HG03565 (cell line): ENCODE data around the gene PLXNA1.

ENCODE experiments used
- ATAC-seq: cut with Tn5 transposase; IDR thresholded peaks from one replicate; pipeline ENCODE4 v1.9.1; 2021; ENCODE audit warnings: mild to moderate bottlenecking, moderate library complexity; ENCODE audit not compliant: unreplicated experiment

The PLXNA1 gene

DNA sequence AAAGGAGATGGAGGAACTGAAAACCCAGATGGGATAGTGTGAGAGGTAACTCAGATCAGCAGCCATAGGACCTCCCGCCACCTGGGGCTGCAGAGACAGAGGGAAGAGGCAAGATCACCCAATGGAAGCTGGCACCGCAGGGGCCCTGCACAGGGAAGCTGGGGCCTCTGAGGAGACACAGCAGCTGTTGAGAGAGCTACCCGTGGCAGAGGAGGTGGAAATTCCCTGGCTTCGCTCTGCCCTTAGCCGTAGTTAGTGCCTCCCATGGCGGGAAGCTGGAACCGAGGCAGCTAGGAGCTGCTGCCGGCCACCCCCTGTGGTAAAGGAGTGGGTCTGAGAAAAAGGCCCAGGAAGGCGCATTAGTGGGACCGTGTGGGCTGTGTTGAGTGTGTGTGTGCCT, 18.0 kb upstream of the PLXNA1 start:
- ATAC-seq = no peak

DNA sequence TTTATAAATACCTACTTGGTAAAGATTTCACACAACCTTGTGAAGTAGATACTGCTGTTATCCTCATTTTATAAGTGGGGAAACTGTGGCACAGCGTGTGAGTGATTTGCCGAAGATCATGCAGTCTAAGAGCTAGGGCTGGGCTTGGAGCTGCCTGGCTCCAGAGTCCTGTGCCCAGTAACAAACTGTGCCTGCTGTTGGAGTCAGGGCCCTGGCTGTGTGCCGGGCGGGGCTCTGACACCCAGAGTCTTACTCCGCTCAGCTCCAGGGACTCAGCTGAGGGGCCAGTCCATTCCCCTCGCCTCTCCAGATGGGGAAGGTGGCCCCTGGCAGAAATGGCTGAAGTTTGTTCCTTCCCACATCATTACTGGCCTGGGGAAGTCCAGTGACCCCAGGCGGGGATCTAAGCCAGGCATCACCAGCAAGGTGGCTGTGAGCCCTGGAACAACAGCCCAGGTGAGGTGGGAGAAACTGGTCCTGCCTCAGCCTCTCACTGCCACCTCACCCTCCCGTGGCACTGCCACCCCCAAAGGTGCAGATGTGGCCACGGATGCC, 17.3 kb upstream of the PLXNA1 start:
- no peak for ATAC-seq

DNA sequence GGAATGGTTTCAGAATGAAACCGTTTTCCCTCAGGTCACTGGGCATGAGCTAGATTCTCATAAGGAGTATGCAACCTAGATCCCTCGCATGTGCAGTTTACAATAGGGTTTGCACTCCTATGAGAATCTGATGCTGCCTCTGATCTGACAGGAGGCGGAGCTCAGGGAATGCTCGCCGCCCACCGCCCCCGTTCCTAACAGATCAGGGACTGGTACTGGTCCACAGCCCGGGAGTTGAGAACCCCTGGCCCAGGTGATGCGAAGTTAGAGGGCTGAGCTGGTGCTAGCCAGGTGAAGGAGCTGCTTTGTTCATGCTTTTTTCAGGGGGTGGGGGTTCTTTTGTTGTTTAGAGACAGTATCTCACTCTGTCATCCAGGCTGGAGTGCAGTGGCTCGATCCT, 15.5 kb upstream of the PLXNA1 start:
- no peak for ATAC-seq

DNA sequence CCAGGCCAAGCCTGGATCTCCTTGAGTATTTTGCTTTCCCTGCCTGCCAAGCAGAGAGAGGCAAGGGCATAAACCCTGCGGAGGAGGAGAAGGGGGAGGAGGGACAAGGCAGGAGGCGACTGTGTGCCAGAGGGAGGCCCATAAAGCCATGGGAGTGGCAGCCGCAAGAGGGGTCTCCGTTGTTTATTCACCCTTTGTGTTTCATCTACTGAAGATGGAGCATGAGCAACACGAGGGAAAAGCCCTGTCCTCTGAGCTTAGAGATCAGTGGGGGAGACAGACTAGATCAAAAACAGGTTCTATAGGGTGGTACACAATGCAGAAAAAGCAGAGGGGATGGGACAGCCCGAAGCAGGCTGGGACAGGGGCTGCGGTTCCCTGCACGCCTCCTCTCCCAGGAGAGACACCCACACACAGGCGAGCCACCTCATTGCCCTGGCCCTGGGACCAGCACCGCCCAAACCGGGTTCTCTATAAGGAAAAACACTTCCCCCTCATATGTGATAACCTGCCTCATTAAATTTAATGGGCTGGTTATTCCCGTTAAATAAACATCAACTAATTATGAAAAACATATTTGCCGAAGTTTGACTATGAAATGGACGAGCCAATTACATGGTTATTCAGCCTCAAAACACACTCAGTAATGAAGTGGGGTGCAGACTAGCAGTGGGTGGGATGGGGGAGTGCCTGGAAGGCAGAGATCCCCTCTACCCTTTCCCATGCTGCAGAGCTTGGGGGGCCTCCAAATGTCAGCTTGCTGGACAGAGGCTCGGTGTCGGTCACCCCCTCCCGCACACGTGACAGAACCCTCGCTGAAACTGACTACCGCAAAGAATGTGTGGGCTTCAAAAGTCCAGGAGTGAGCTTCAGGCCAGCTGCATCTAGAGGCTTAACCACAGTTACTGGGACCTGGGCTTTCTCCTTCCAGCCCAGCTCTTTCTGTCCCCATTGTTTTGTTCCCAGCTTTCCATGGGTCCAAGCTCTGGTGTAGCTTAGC, 14.2 kb upstream of the PLXNA1 start:
- no peak for ATAC-seq

DNA sequence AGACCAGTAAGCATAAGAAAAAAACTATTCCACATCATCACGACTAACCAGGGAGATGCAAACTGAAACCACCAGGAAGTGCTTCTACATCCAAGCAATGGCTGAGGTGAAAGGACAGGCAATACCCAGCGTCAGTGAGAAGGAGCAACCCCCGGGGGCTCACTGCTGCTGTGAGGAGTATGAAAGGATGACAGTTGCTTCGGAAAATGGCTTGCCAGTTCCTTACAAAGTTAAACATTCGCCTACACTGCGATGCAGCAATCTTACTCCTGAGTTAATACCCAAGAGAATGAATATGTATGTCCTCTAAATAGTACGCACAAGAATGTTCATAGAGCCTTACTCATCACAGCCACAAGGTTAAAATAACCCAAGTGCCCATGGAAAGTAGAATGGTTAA, 13.3 kb upstream of the PLXNA1 start:
- no peak for ATAC-seq

DNA sequence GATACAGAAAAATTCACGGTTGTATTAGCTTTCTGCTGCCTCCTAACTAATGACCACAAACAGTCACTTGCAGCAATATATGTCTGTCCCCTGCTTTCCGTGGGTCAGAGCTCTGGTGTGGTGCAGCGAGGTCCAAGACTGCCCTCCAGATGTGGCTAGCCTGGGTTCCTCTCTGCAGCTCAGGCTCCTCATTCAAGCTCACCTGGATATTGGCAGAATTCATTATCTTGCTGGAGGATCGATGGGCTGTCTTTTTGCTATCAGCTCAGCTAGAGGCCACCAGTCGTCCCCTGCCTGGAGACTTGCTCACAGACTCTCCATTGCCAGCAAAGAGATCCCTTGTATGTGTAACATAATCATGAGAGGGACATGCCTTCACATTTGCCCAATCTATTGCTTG, 12.8 kb upstream of the PLXNA1 start:
- no peak for ATAC-seq

GRCh38 chr3:126970921-126971320, 12.0 kb upstream of the PLXNA1 start:
- ATAC-seq = no peak

GRCh38 chr3:126971891-126972351, 11.0 kb upstream of the PLXNA1 start:
- no peak for ATAC-seq

- no peak for ATAC-seq
Measured at GRCh38 chr3:126972866-126973265, 10.0 kb upstream of the PLXNA1 start.

DNA sequence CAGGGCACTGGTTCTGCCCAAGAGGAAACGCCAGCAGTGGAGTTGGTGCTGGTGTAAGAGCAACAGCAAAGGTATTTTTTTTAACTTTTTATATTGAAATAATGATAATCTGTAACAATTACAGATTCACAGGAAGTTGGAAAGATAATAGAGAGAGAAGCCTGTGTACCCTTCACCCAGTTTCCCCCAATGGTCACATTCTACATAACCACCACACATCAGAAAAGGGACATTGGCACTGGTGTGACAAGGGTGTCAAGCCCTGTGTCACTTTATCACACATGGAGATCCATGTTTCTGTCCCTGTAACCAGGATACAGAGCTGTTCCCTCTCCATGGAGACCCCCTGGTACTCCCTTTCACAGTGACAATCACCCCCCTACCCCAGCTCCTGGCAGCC, 9.1 kb upstream of the PLXNA1 start:
- ATAC-seq = no peak

DNA sequence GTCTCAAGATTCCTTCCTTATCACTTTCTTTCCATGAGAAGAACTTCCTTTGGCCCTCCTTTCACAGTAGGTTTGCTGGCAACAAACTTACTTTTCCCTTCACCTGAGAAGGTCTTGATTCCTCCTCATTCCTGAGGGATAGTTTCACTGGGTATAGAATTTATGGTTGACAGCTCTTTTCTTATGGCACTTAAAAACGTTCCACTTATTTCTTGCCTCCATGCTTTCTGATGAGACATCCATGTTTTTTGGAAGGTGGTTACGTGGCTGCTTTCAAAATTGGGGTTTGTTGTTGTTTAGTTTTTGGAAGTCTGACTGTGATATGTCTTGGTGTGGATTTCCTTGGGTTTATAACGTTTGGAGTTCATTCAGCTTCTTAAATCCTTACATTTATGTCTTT, 8.2 kb upstream of the PLXNA1 start:
- no peak for ATAC-seq

DNA sequence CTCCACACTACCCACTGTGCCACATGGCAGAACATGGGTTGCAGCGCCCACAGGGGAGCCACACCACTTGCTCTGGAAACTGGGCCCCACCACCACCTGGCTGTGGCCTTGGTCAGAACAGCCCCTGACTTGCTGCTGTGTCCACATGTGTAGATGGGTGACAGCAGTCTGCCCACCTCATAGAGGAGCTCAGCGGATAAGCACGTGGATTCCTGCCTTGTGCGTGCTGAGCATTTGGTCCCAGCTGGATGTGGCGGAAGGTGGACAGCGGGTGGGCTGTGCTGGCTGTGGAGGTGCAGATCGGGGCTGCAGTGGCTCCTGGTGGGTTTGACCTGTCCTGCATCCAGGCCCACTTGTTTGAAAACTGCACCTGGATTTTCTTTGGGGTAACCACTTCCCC, 6.0 kb upstream of the PLXNA1 start:
- ATAC-seq = no peak

DNA sequence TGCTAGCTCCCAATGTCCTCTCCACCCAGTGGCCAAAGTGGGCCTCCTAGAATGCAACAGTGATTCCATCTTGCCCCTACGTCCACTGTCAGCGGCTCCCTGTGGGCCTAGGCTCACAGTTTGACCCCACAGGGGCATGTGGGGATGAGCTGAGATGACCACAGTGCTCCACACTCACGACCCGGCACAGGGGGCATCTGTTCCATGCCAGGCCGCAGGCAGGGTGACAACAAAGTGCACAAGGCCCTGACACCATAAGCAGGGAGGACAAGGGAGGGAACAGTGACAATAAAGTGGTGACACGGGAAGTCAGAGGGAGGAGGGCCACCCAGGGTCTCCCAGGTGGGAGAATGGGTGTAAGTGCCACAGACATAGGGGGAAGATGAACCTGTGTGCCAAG, 5.1 kb upstream of the PLXNA1 start:
- no peak for ATAC-seq

DNA sequence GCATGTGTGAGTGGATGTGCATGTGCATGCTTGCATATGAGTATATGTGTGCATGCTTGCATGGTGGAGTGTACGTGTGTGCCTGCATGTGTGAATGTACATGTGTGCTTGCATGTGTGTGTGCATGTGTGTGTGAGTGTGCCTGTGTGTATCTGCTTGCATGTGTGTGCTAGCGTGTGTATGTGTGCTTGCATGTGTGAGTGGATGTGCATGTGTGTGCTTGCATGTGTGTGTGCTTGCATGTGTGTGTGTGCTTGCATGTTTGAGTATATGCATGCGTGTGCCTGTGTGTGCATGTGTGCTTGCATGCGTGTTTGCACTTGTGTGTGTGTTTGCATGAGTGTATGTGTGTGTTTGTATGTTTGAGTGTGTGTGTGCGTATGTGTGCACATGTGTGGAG, 4.6 kb upstream of the PLXNA1 start:
- ATAC-seq = no peak

- no peak for ATAC-seq
Measured at GRCh38 chr3:126979046-126979628, 3.8 kb upstream of the PLXNA1 start.

DNA sequence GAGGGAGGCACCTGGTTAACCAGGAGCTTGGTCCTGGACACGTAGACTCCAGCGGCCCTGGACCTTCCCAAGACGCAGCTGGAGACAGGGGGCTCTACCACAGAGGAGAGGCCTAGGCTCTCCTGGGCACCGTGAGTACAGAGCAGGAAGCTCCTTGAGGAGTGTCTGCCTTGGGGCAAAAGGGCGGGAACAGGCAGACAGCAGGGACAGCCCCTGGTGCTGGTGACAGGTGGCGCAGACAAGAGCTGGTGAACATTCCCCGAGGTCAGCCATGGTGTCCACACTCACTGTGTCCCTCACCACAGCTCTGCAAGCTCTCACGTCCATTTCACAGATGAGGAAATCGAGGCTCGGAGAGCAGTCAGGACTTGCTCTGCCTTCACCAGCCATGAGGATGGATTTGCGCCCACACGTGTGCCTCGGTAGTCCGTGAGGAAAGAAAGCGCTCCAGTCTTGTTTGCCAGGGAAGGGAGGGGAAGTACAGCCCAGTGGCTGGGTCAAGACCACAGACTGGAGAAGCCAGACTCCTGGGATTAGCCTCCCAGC, 2.6 kb upstream of the PLXNA1 start:
- ATAC-seq = no peak

GRCh38 chr3:126982126-126982470, 817 bp upstream of the PLXNA1 start:
- ATAC-seq = peak; percentile 21

DNA sequence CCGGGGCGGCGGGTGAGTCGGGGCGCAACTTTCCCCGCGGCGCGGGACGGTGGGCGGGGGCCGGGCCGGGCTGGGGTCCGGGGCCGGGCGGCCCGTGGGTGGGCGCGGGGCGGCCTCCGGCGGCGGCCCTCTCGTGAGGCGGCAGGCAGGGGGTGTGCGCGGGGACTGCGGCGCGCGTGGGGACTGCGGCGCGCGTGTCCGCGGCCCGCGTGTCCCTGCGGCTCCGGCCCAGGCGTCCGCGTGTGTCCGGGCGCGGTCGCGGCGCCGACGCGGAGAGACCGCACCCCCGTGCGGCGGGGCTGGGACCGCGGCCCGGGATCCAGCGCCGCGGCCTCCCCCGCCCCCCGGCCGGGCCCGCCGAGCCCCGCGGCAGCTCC, 349 bp downstream of the PLXNA1 start:
- ATAC-seq = peak; percentile 6

DNA sequence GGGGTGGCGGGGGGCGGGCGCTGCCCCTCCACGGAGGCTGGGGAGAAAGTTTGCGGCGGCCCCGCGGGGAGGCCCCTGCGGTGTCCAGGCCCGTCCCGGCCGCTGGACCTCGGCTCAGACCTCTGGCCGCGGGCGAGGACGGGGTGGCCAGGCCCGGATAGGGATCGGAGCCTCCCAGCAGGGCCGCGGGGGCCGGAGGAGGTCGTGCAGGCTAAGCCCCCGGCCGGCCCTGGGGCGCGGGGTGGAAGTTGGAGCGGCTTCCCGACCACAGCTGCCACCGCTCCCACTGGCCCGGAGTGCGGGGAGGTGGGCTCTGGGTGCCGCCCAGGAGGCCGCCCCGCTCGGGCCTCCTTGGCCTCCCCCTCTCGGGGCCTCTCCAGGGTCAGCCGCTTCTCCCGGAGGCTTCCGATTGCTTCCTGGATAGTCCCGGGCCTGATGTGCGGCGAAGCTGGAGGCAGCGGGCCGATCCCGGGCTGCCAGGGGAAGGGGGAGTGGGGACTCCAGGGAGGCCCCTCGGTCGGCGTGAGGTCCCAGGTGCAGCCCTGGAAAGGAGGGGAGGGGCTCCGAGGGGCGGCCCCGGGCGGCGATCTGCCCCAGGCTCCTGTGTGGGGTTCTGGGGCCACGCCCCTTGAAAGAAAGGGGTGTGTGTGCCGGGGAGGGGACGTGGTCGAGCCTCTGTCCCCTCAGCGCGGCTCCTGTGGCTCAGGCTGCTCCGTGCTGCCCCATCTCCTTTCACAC, 907 bp downstream of the PLXNA1 start:
- no peak for ATAC-seq

DNA sequence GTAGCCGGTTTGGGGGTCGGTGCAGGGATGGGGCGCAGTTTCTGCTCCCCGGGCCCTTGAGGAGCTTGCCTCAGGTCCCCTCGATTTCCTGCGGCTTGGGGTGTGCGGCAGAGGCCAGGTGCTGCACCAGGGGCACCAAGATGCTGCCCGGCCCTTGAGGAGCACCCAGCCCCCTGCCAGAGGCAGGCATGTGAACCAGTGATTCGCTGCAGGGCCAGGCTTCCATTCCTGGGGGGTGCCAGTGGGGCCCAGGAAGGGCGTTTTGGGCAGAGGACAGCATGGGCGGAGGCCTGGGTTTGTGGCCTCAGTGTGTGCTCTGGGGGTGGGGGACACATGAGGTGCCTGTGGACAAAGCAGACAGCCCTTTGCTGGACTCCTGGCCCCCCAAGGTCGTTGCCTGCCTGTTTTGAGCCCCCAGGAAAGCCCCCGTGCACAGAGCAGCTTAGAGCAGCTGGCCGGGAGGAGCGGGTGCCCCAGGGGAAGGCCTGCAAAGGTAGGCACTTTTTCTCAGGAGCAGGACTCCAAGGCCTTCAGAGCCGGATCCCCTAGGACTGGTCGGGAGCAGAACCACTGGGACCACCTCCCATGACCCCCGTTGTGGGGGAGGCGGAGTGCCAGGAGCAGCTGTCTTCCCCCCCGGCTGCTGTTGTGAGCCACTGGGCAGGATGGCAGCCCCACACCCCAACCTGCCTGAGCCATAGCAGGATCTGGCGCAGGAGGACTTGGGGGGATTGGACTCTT, 1.6 kb downstream of the PLXNA1 start:
- no peak for ATAC-seq
